HL-60 (cell line): ENCODE results near the gene KLHDC4.

ENCODE experiments used
- GABPA ChIP-seq: IDR thresholded peaks from 2 replicates; pipeline ENCODE4 v1.6.1; 2012; ENCODE audit warnings: low read depth
- POLR2AphosphoS5 ChIP-seq: IDR thresholded peaks from 2 replicates; pipeline ENCODE4 v1.6.1; 2012; ENCODE audit warnings: low read depth
- TF ChIP-seq, protein P1 (sequence below): IDR thresholded peaks from one replicate; pipeline ENCODE4 v1.5.1; 2011; ENCODE audit warnings: low read length, control low read depth, inconsistent platforms; ENCODE audit not compliant: insufficient read depth

GRCh38 chr16:87802670-87803069, 36.9 kb upstream of the KLHDC4 start:
- TF ChIP-seq, protein P1, sequence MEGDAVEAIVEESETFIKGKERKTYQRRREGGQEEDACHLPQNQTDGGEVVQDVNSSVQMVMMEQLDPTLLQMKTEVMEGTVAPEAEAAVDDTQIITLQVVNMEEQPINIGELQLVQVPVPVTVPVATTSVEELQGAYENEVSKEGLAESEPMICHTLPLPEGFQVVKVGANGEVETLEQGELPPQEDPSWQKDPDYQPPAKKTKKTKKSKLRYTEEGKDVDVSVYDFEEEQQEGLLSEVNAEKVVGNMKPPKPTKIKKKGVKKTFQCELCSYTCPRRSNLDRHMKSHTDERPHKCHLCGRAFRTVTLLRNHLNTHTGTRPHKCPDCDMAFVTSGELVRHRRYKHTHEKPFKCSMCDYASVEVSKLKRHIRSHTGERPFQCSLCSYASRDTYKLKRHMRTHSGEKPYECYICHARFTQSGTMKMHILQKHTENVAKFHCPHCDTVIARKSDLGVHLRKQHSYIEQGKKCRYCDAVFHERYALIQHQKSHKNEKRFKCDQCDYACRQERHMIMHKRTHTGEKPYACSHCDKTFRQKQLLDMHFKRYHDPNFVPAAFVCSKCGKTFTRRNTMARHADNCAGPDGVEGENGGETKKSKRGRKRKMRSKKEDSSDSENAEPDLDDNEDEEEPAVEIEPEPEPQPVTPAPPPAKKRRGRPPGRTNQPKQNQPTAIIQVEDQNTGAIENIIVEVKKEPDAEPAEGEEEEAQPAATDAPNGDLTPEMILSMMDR = no peak
- TF ChIP-seq POLR2AphosphoS5 (no peak), GABPA (no peak)
